Ishikawa (cell line): ENCODE measurements around the gene PTPRD.

Experiments
- CEBPB ChIP-seq: IDR thresholded peaks from 2 replicates; pipeline ENCODE4 v1.6.1; 2012
- CREB1 ChIP-seq: IDR thresholded peaks from 2 replicates; pipeline ENCODE4 v1.6.1; 2012; ENCODE audit warnings: low read depth
- EGR1 ChIP-seq: IDR thresholded peaks from 2 replicates; pipeline ENCODE4 v1.6.1; 2012
- EP300 ChIP-seq: IDR thresholded peaks from 2 replicates; pipeline ENCODE4 v1.6.1; 2012; ENCODE audit warnings: borderline replicate concordance
- FOXM1 ChIP-seq: IDR thresholded peaks from 2 replicates; pipeline ENCODE4 v1.6.1; 2012; ENCODE audit warnings: low read depth, borderline replicate concordance
- MAX ChIP-seq: IDR thresholded peaks from 2 replicates; pipeline ENCODE4 v1.6.1; 2012
- NFIC ChIP-seq: IDR thresholded peaks from 2 replicates; pipeline ENCODE4 v1.6.1; 2012
- RAD21 ChIP-seq: IDR thresholded peaks from 2 replicates; pipeline ENCODE4 v1.6.1; 2012; ENCODE audit warnings: low read depth
- TAF1 ChIP-seq: IDR thresholded peaks from 2 replicates; pipeline ENCODE4 v1.6.1; 2012; ENCODE audit warnings: low read depth, mild to moderate bottlenecking
- TCF12 ChIP-seq: IDR thresholded peaks from 2 replicates; pipeline ENCODE4 v1.6.1; 2012; ENCODE audit warnings: low read depth
- TEAD4 ChIP-seq: IDR thresholded peaks from 2 replicates; pipeline ENCODE4 v1.6.1; 2012
- USF1 ChIP-seq: IDR thresholded peaks from 2 replicates; pipeline ENCODE4 v1.6.1; 2012
- YY1 ChIP-seq: IDR thresholded peaks from 2 replicates; pipeline ENCODE4 v1.6.1; 2012; ENCODE audit warnings: low read depth
- ZBTB7A ChIP-seq: IDR thresholded peaks from 2 replicates; pipeline ENCODE4 v1.6.1; 2012; ENCODE audit warnings: low read depth
- TF ChIP-seq, protein P1 (sequence below): IDR thresholded peaks from 2 replicates; pipeline ENCODE4 v1.6.1; 2012; ENCODE audit warnings: low read depth, mild to moderate bottlenecking

PTPRD gene

DNA sequence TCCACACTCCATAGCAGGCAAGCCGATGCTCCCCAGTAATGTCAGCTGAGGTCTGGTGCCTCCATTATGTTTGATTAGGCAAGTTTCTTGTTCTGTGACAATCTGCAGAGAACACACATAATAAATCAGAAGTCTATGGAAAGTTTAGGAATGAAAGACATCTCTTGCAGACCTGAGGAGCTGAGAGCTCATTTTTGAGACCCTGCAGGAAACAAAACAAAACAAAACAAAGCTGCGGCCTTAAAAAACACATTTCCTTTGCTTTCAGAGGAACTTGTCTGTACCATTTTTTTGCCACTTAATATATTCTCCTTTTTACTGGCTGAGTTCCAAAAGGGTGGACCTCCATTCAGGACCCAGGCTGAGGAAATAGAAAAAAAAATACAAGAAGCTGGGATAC, 2332.0 kb downstream of the PTPRD start:
- TF ChIP-seq ZBTB7A (no peak), CEBPB (no peak)

DNA sequence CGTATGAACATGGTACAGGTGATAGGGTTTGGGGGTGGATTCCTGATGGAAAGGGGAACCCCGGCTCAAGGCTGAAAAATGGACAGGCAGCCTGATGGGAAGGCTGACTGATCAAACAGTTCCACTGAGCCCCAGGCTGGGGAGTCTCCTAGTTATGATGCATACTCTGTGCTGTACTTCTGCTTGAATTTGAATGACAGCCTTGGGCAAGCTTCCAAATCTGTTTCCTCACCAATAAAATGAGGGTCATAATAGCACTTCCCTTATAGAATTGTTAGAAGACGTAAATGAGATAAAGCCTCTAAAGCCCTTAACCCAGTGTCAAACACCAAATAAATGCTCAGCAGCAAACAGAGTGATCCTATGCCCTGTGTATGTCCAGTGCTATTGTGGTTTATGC, 2334.8 kb downstream of the PTPRD start:
- no peak for TF ChIP-seq FOXM1
- no peak for TF ChIP-seq MAX
- no peak for TF ChIP-seq RAD21
- no peak for TF ChIP-seq USF1
- TF ChIP-seq TCF12: no peak
- no peak for TF ChIP-seq TAF1
- TF ChIP-seq EGR1: no peak
- no peak for TF ChIP-seq NFIC
- no peak for TF ChIP-seq YY1
- TF ChIP-seq, protein P1, sequence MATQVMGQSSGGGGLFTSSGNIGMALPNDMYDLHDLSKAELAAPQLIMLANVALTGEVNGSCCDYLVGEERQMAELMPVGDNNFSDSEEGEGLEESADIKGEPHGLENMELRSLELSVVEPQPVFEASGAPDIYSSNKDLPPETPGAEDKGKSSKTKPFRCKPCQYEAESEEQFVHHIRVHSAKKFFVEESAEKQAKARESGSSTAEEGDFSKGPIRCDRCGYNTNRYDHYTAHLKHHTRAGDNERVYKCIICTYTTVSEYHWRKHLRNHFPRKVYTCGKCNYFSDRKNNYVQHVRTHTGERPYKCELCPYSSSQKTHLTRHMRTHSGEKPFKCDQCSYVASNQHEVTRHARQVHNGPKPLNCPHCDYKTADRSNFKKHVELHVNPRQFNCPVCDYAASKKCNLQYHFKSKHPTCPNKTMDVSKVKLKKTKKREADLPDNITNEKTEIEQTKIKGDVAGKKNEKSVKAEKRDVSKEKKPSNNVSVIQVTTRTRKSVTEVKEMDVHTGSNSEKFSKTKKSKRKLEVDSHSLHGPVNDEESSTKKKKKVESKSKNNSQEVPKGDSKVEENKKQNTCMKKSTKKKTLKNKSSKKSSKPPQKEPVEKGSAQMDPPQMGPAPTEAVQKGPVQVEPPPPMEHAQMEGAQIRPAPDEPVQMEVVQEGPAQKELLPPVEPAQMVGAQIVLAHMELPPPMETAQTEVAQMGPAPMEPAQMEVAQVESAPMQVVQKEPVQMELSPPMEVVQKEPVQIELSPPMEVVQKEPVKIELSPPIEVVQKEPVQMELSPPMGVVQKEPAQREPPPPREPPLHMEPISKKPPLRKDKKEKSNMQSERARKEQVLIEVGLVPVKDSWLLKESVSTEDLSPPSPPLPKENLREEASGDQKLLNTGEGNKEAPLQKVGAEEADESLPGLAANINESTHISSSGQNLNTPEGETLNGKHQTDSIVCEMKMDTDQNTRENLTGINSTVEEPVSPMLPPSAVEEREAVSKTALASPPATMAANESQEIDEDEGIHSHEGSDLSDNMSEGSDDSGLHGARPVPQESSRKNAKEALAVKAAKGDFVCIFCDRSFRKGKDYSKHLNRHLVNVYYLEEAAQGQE: no peak
- TF ChIP-seq CEBPB: no peak

GRCh38 chr9:8270235-8270634, 2342.6 kb downstream of the PTPRD start:
- no peak for TF ChIP-seq CEBPB
- TF ChIP-seq MAX: no peak
- TF ChIP-seq EGR1: no peak
- no peak for TF ChIP-seq TCF12
- no peak for TF ChIP-seq NFIC

DNA sequence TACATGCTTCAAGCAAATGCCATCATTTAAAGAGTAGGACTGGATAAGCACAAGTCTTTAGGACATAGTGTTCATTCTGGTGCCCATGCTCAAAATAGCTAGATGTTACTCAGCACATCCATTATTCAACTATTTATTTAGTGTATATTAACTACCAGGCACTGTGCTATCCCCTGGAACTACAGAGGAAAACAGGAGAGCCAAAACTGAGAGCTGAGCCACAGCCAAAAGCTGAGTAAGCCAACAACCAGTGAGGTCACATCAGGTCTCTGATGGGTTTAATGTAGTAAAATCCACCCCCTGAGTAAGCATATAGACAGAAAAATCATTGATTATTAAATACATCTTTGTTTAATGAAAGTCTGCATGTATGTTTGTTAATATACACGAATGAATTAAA, 2343.9 kb downstream of the PTPRD start:
- TF ChIP-seq TCF12 (no peak), EP300 (no peak), TAF1 (no peak), YY1 (no peak), EGR1 (no peak), CEBPB (no peak), ZBTB7A (no peak), MAX (no peak), CREB1 (no peak), USF1 (no peak), NFIC (no peak), FOXM1 (no peak), TEAD4 (no peak), RAD21 (no peak)
- TF ChIP-seq, protein P1: no peak

- TF ChIP-seq CREB1 (no peak), RAD21 (no peak), TAF1 (no peak), FOXM1 (no peak), YY1 (no peak), NFIC (no peak), EP300 (no peak), TEAD4 (no peak), TCF12 (no peak), CEBPB (no peak), ZBTB7A (no peak), MAX (no peak)
- TF ChIP-seq, protein P1: no peak
These were observed 2344.5 kb downstream of the PTPRD start for GRCh38 chr9:8268216-8268878.
